Eye (tissue), 1 donor: Measurements from ENCODE around the gene SCGB3A1.

Source experiments
- DNase-seq: peaks from one replicate; pipeline ENCODE4 v3.0.0-alpha.2; 2015

Gene SCGB3A1

GRCh38 chr5:180591311-180591887 lies at the start of gene SCGB3A1:
Gene SCGB3A1, minus strand, starts transcription at chr5:180591499. Its CDS starts 37 bp downstream, at chr5:180591462.
- peak; percentile 47 for DNase-seq

GRCh38 chr5:180640611-180640860 lies 49.2 kb upstream of the SCGB3A1 start:
- DNase-seq, result no peak

GRCh38 chr5:180639741-180640610 lies 48.7 kb upstream of the SCGB3A1 start:
- no peak for DNase-seq

GRCh38 chr5:180639287-180639686 lies 48.0 kb upstream of the SCGB3A1 start:
- no peak for DNase-seq

- DNase-seq, result no peak
These were observed 46.8 kb upstream of the SCGB3A1 start for GRCh38 chr5:180637962-180638680.

- DNase-seq, result no peak
These were observed 45.2 kb upstream of the SCGB3A1 start for GRCh38 chr5:180636403-180637075.

- DNase-seq, result no peak
These were observed 44.7 kb upstream of the SCGB3A1 start for GRCh38 chr5:180636016-180636402.

- DNase-seq, result no peak
These were observed 42.2 kb upstream of the SCGB3A1 start for GRCh38 chr5:180633283-180634177.

- DNase-seq, result no peak
These were observed 41.5 kb upstream of the SCGB3A1 start for GRCh38 chr5:180632768-180633167.

GRCh38 chr5:180631549-180632383 lies 40.5 kb upstream of the SCGB3A1 start:
- DNase-seq, result no peak

- no peak for DNase-seq
These were observed 39.1 kb upstream of the SCGB3A1 start for GRCh38 chr5:180630426-180630825.

GRCh38 chr5:180629831-180630382 lies 38.6 kb upstream of the SCGB3A1 start:
- no peak for DNase-seq

GRCh38 chr5:180628827-180629750 lies 37.8 kb upstream of the SCGB3A1 start:
- DNase-seq, result no peak

GRCh38 chr5:180628211-180628610 lies 36.9 kb upstream of the SCGB3A1 start:
- no peak for DNase-seq

GRCh38 chr5:180627386-180628120 lies 36.3 kb upstream of the SCGB3A1 start:
- no peak for DNase-seq

- DNase-seq, result no peak
These were observed 35.5 kb upstream of the SCGB3A1 start for GRCh38 chr5:180626661-180627385.

- no peak for DNase-seq
These were observed 34.7 kb upstream of the SCGB3A1 start for GRCh38 chr5:180625791-180626660.
